H9 (cell line): ENCODE results near the gene KRT77. TPM values are rescaled to one million over a fixed set of nuclear protein-coding genes. Genes with fewer than 3 reads are reported as not detected.

Source experiments
- DNase-seq: peaks from one replicate; pipeline ENCODE4 v3.0.0-alpha.2; 2017
- H2AFZ ChIP-seq: one replicate; pipeline ENCODE4 v1.6.1; 2013; ENCODE audit warnings: mild to moderate bottlenecking, low read length, control low read depth, moderate library complexity
- H2AK5ac ChIP-seq: 2 replicates; pipeline ENCODE4 v1.6.1; 2013; ENCODE audit warnings: low read length, control low read depth, mixed read lengths; ENCODE audit not compliant: insufficient read length
- H2BK120ac ChIP-seq: one replicate; pipeline ENCODE4 v1.6.1; 2013; ENCODE audit warnings: low read depth, mild to moderate bottlenecking, low read length, control low read depth, inconsistent platforms; ENCODE audit not compliant: poor library complexity, severe bottlenecking
- H2BK12ac ChIP-seq: 2 replicates; pipeline ENCODE4 v1.6.1; 2013; ENCODE audit warnings: low read length, control low read depth, mixed read lengths, low read depth; ENCODE audit not compliant: insufficient read length
- H2BK15ac ChIP-seq: 2 replicates; pipeline ENCODE4 v1.6.1; 2013; ENCODE audit warnings: low read depth, low read length, control low read depth
- H2BK20ac ChIP-seq: one replicate; pipeline ENCODE4 v1.6.1; 2013; ENCODE audit warnings: low read depth, mild to moderate bottlenecking, low read length, control low read depth, inconsistent platforms; ENCODE audit not compliant: poor library complexity, severe bottlenecking
- H2BK5ac ChIP-seq: 2 replicates; pipeline ENCODE4 v1.6.1; 2013; ENCODE audit warnings: low read length, control low read depth, mixed read lengths; ENCODE audit not compliant: insufficient read length
- H3K14ac ChIP-seq: 2 replicates; pipeline ENCODE4 v1.6.1; 2013; ENCODE audit warnings: low read length, control low read depth; ENCODE audit not compliant: insufficient read depth
- H3K18ac ChIP-seq: 2 replicates; pipeline ENCODE4 v1.6.1; 2013; ENCODE audit warnings: low read depth, mild to moderate bottlenecking, mixed read lengths, low read length, control low read depth; ENCODE audit not compliant: insufficient read length
- H3K23ac ChIP-seq: 2 replicates; pipeline ENCODE4 v1.6.1; 2013; ENCODE audit warnings: low read length, control low read depth, mixed read lengths, low read depth; ENCODE audit not compliant: insufficient read length
- H3K23me2 ChIP-seq: 2 replicates; pipeline ENCODE4 v1.6.1; 2013; ENCODE audit warnings: low read depth, mild to moderate bottlenecking, mixed read lengths, low read length, control low read depth; ENCODE audit not compliant: insufficient read length, poor library complexity, severe bottlenecking
- H3K27ac ChIP-seq: 2 replicates; pipeline ENCODE4 v1.5.1; 2013; ENCODE audit warnings: low read length, control low read depth, mixed read lengths, low read depth; ENCODE audit not compliant: insufficient read length
- H3K27me3 ChIP-seq: 2 replicates; pipeline ENCODE4 v1.6.1; 2013; ENCODE audit warnings: low read length, control low read depth, inconsistent platforms; ENCODE audit not compliant: insufficient read depth
- H3K4ac ChIP-seq: 2 replicates; pipeline ENCODE4 v1.6.1; 2013; ENCODE audit warnings: low read depth, mild to moderate bottlenecking, control low read depth, inconsistent platforms, low read length, moderate library complexity
- H3K4me1 ChIP-seq: 2 replicates; pipeline ENCODE4 v1.6.1; 2013; ENCODE audit warnings: low read length, control low read depth, inconsistent platforms; ENCODE audit not compliant: insufficient read depth
- H3K4me2 ChIP-seq: 2 replicates; pipeline ENCODE4 v1.6.1; 2013; ENCODE audit warnings: low read length, control low read depth, mixed read lengths; ENCODE audit not compliant: insufficient read length, insufficient read depth
- H3K56ac ChIP-seq: 2 replicates; pipeline ENCODE4 v1.6.1; 2013; ENCODE audit warnings: low read depth, mild to moderate bottlenecking, mixed read lengths, low read length, control low read depth; ENCODE audit not compliant: insufficient read length
- H3K79me1 ChIP-seq: 2 replicates; pipeline ENCODE4 v1.6.1; 2013; ENCODE audit warnings: low read depth, mild to moderate bottlenecking, moderate library complexity, low read length, control low read depth, inconsistent platforms; ENCODE audit not compliant: insufficient read depth, poor library complexity, severe bottlenecking
- H3K79me2 ChIP-seq: 2 replicates; pipeline ENCODE4 v1.6.1; 2013; ENCODE audit warnings: low read length, control low read depth, inconsistent platforms; ENCODE audit not compliant: insufficient read depth
- H3K9ac ChIP-seq: 2 replicates; pipeline ENCODE4 v1.6.1; 2013; ENCODE audit warnings: low read length, control low read depth, mixed read lengths; ENCODE audit not compliant: insufficient read length; ENCODE audit errors: extremely low read depth
- H3K9me3 ChIP-seq: one replicate; pipeline ENCODE4 v1.6.1; 2013; ENCODE audit warnings: low read depth, low read length, inconsistent platforms; ENCODE audit not compliant: control insufficient read depth
- H3T11ph ChIP-seq: one replicate; pipeline ENCODE4 v1.6.1; 2013; ENCODE audit warnings: mild to moderate bottlenecking, low read length, control low read depth, inconsistent platforms
- H4K20me1 ChIP-seq: one replicate; pipeline ENCODE4 v1.6.1; 2013; ENCODE audit not compliant: control insufficient read depth, insufficient read length, insufficient read depth
- H4K5ac ChIP-seq: 2 replicates; pipeline ENCODE4 v1.6.1; 2013; ENCODE audit warnings: low read depth, mild to moderate bottlenecking, mixed read lengths, low read length, control low read depth; ENCODE audit not compliant: insufficient read length
- H4K8ac ChIP-seq: replicated peaks from 2 replicates; pipeline ENCODE4 v1.6.1; 2013; ENCODE audit warnings: low read length, control low read depth, mixed read lengths, low read depth; ENCODE audit not compliant: insufficient read length
- H4K91ac ChIP-seq: 2 replicates; pipeline ENCODE4 v1.6.1; 2013; ENCODE audit warnings: low read depth, mild to moderate bottlenecking, moderate library complexity, mixed read lengths, low read length, control low read depth; ENCODE audit not compliant: insufficient read length
- H3K27ac Mint-ChIP-seq, 3 experiments: 2 replicates in 2 of 3; 3 replicates in 1 of 3; pipeline ENCODE4 v1.8.0; 2020 to 2021; ENCODE audit warnings: mixed read lengths in 3 of 3, mild to moderate bottlenecking in 1 of 3, moderate library complexity in 1 of 3
- H3K27me3 Mint-ChIP-seq: 2 replicates; pipeline ENCODE4 v1.8.0; 2021; ENCODE audit warnings: low read depth, mild to moderate bottlenecking, moderate library complexity, mixed read lengths
- H3K36me3 Mint-ChIP-seq, 3 experiments: 2 replicates in 2 of 3; 3 replicates in 1 of 3; pipeline ENCODE4 v1.8.0; 2020 to 2021; ENCODE audit warnings: low read depth in 3 of 3, mixed read lengths in 3 of 3; ENCODE audit not compliant: insufficient read depth in 1 of 3
- H3K4me1 Mint-ChIP-seq, 2 experiments: 2 replicates each; pipeline ENCODE4 v1.8.0; 2020; ENCODE audit warnings: mixed read lengths in 2 of 2
- H3K4me3 Mint-ChIP-seq, 2 experiments: 2 replicates in 1 of 2; 3 replicates in 1 of 2; pipeline ENCODE4 v1.8.0; 2020 to 2021; ENCODE audit warnings: mild to moderate bottlenecking in 2 of 2, mixed read lengths in 2 of 2, moderate library complexity in 1 of 2
- H3K9me3 Mint-ChIP-seq, 2 experiments: 2 replicates in 1 of 2; 3 replicates in 1 of 2; pipeline ENCODE4 v1.8.0; 2020; ENCODE audit warnings: mild to moderate bottlenecking in 2 of 2, mixed read lengths in 2 of 2, moderate library complexity in 1 of 2
- WGBS: extraction: QIAGEN DNeasy Blood & Tissue Kit; methylation state at CpG from one replicate; pipeline ENCODE4 v1.1.7; 2013; ENCODE audit warnings: missing lambda C conversion rate, low lambda C conversion rate, mixed read lengths; ENCODE audit not compliant: insufficient read length; ENCODE audit errors: extremely low coverage; 5-methylcytosine and 5-hydroxymethylcytosine counted together
- total RNA-seq: library from RNA; stranded (reverse); gene quantifications from 2 replicates; pipeline ENCODE4 v1.2.1, GENCODE V29; 2021
- TF ChIP-seq, protein P1 (sequence below): fragments of 200-600 bp; sonication (generic); conservative IDR thresholded peaks from 3 replicates; pipeline ENCODE4 v1.8.0; 2021; ENCODE audit warnings: antibody characterized with exemption, mild to moderate bottlenecking

KRT77 gene
- total RNA-seq, 1 experiment from 2014 or later, result not detected

DNA sequence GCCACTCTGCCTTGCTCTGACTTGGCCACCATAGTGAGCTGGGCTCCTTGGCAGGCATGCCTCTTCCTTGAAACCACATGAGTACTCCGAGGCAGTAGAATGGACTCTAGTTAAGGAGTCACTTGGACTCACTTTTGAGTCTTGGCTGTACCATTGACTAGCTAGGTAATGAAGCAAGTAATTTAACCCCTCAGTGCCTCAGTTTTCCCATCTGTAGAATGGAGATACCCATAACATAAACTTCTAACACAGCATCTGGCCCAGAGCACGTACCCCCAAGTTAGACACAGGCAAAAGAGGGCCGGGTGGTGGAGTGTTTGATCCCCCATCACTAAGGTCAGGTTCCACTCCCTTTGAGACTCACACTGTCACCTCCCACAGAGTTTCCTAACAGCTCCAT lies 8.3 kb downstream of the KRT77 start:
- no peaks in the 10 kb centered on the region for H3K36me3 Mint-ChIP-seq

More for the DNA sequence above, 8.3 kb downstream of the KRT77 start:
- Histone ChIP-seq H4K5ac (no peak overlapping the region), H3K27me3 (no peaks in the 10 kb centered on the region; the same call in 1 of the 2 replicates), H3K27ac (no peak overlapping the region), H3K4me2 (no peak overlapping the region), H3K56ac (no peak overlapping the region), H4K20me1 (peaks cover 2% of the 10 kb centered on the region), H2AFZ (no peak overlapping the region), H3K18ac (no peak overlapping the region), H4K8ac (no peak overlapping the region), H3K79me2 (no peaks in the 10 kb centered on the region), H3K14ac (no peak overlapping the region; the same call in 1 of the 2 replicates), H3K4me1 (peaks cover 3% of the 10 kb centered on the region; the same call in 1 of the 2 replicates), H3K79me1 (no peaks in the 10 kb centered on the region), H3T11ph (no peak overlapping the region), H2BK120ac (no peak overlapping the region), H2BK15ac (no peak overlapping the region), H2BK12ac (no peak overlapping the region), H3K23me2 (peaks cover 9% of the 10 kb centered on the region), H3K4ac (no peak overlapping the region), H2AK5ac (no peak overlapping the region), H2BK5ac (no peak overlapping the region), H4K91ac (no peak overlapping the region), H2BK20ac (no peak overlapping the region), H3K9ac (no peak overlapping the region), H3K9me3 (no peaks in the 10 kb centered on the region), H3K23ac (no peak overlapping the region)
- TF ChIP-seq, protein P1, sequence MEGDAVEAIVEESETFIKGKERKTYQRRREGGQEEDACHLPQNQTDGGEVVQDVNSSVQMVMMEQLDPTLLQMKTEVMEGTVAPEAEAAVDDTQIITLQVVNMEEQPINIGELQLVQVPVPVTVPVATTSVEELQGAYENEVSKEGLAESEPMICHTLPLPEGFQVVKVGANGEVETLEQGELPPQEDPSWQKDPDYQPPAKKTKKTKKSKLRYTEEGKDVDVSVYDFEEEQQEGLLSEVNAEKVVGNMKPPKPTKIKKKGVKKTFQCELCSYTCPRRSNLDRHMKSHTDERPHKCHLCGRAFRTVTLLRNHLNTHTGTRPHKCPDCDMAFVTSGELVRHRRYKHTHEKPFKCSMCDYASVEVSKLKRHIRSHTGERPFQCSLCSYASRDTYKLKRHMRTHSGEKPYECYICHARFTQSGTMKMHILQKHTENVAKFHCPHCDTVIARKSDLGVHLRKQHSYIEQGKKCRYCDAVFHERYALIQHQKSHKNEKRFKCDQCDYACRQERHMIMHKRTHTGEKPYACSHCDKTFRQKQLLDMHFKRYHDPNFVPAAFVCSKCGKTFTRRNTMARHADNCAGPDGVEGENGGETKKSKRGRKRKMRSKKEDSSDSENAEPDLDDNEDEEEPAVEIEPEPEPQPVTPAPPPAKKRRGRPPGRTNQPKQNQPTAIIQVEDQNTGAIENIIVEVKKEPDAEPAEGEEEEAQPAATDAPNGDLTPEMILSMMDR, result no peak
- Mint-ChIP-seq H3K27me3 (peaks cover 48% of the 10 kb centered on the region), H3K4me1 (peaks cover 23 to 24% of the 10 kb centered on the region in 2 experiments), H3K27ac (no peak overlapping the region), H3K4me3 (no peak overlapping the region), H3K9me3 (no peaks in the 10 kb centered on the region)
- WGBS, result no CpG with 5 or more reads among the region's 3 CpGs
- no peak for DNase-seq
